ENCODE data around the gene MAMDC2. TPM values are rescaled to one million over a fixed set of nuclear protein-coding genes. Genes with fewer than 3 reads are reported as not detected.

The MAMDC2 gene
- polyA plus RNA-seq, 3 donors from 2014 or later: 0.22 to 0.81 TPM; not detected in 1

GRCh38 chr9:70044490-70045307 lies 1.1 kb downstream of the MAMDC2 start:
- no peak overlapping the region for H3K27ac Mint-ChIP-seq
- peaks cover 8 to 28% (median 10%) of the 10 kb centered on the region in 3 donors for H3K27me3 Mint-ChIP-seq (ENCODE audit: low read depth in 3 of 3)
- H3K4me1 Mint-ChIP-seq: peaks cover 0 to 3% of the 10 kb centered on the region in 2 donors
- DNase-seq: no peak
- H3K4me3 Mint-ChIP-seq: peak overlapping the region; percentile 15 to 70 (median 49)
- no peaks in the 10 kb centered on the region for H3K36me3 Mint-ChIP-seq
- H3K9me3 Mint-ChIP-seq: no peaks in the 10 kb centered on the region

GRCh38 chr9:70045452-70045851 lies 1.8 kb downstream of the MAMDC2 start:
- Mint-ChIP-seq H3K27ac (no peak overlapping the region), H3K4me1 (peaks cover 0 to 3% of the 10 kb centered on the region in 2 donors), H3K36me3 (no peaks in the 10 kb centered on the region), H3K4me3 (no peak overlapping the region), H3K27me3 (ENCODE audit: low read depth in 3 of 3) (peaks cover 8 to 28% (median 10%) of the 10 kb centered on the region in 3 donors), H3K9me3 (no peaks in the 10 kb centered on the region)
- DNase-seq: no peak

DNA sequence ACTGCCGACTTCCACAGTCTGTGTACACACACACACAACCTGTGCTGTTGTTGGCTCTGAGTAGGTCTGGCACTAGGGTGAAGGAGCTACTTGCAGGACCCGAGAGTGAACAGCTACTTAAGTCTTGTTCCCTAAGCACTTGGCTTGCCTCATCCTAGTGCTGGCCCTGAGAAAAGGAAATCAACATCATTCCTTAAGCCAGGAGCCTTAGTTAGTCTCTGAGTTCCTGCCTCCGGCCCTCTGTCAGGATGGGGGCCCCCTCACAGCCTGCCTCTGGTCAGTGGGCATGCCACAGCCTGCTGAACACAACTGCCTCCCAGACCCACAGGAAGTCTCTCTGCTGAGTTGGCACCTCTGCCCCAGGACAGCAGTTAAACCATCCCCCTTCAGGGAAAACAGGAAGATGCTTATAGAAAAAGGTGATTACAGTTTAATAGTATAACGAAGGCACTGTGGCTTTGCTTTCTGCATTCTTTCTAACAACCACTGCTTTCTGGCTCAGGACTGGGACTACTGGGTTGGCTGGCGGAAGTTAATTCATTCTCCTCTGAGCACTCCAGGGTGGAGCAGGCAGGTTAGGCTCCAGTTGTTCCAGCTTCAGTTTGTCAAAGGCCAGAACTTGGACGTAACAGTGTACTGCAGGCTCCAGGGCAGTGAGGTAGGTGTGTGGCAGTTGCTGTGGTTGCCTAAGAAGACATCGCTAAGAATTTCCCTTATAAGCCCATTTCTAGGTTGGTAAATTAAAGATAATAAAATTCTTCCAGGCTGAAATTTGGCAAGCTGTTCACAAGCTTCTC lies 2.8 kb downstream of the MAMDC2 start:
- no peak for DNase-seq
- Mint-ChIP-seq H3K9me3 (no peaks in the 10 kb centered on the region), H3K36me3 (no peaks in the 10 kb centered on the region), H3K27ac (no peak overlapping the region), H3K4me1 (peaks cover 0 to 3% of the 10 kb centered on the region in 2 donors), H3K4me3 (peak overlapping the region in 1 of 5 donors; percentile 6), H3K27me3 (ENCODE audit: low read depth in 3 of 3) (peaks cover 8 to 32% (median 10%) of the 10 kb centered on the region in 3 donors)

- H3K9me3 Mint-ChIP-seq: no peaks in the 10 kb centered on the region
- H3K27me3 Mint-ChIP-seq (ENCODE audit: low read depth in 3 of 3): peaks cover 2 to 25% (median 6%) of the 10 kb centered on the region in 3 donors
These were observed 5.6 kb downstream of the MAMDC2 start for GRCh38 chr9:70049236-70049635.

GRCh38 chr9:70049672-70050271 lies 6.1 kb downstream of the MAMDC2 start:
- Mint-ChIP-seq H3K4me3 (no peak overlapping the region), H3K27me3 (ENCODE audit: low read depth in 3 of 3) (peaks cover 2 to 22% (median 6%) of the 10 kb centered on the region in 3 donors), H3K9me3 (no peaks in the 10 kb centered on the region), H3K4me1 (no peaks in the 10 kb centered on the region), H3K27ac (no peak overlapping the region), H3K36me3 (no peaks in the 10 kb centered on the region)
- no peak for DNase-seq

More at GRCh38 chr9:70049236-70049635, 5.6 kb downstream of the MAMDC2 start:
- no peak overlapping the region for H3K4me3 Mint-ChIP-seq
- no peaks in the 10 kb centered on the region for H3K36me3 Mint-ChIP-seq
- H3K4me1 Mint-ChIP-seq: peaks cover 0 to 3% of the 10 kb centered on the region in 2 donors
- no peak for DNase-seq
- H3K27ac Mint-ChIP-seq: no peak overlapping the region

DNA sequence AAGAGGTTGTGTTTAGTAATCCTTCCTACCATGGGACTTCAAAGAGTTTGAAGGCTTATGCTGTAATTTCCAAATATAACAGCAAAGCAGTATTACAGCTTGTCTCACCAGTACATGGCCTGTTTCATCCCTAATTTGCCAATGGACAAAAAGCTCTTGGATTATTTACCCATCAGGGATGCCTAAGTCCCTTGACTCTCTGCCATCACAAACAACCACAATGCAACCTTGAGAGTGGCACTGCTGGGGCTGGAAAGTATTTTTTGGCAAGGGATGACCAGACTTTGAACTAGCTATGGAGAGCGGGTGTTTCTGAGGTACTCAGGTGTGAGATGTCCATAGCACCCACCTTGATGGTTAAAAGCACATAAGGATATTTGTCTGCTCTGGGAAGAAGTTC lies 9.1 kb downstream of the MAMDC2 start:
- H3K4me1 Mint-ChIP-seq: no peaks in the 10 kb centered on the region
- H3K9me3 Mint-ChIP-seq: no peaks in the 10 kb centered on the region
- H3K27me3 Mint-ChIP-seq (ENCODE audit: low read depth in 3 of 3): peaks cover 0 to 10% (median 0%) of the 10 kb centered on the region in 3 donors
- no peaks in the 10 kb centered on the region for H3K36me3 Mint-ChIP-seq
- DNase-seq: no peak
- no peak overlapping the region for H3K4me3 Mint-ChIP-seq
- H3K27ac Mint-ChIP-seq: no peak overlapping the region

DNA sequence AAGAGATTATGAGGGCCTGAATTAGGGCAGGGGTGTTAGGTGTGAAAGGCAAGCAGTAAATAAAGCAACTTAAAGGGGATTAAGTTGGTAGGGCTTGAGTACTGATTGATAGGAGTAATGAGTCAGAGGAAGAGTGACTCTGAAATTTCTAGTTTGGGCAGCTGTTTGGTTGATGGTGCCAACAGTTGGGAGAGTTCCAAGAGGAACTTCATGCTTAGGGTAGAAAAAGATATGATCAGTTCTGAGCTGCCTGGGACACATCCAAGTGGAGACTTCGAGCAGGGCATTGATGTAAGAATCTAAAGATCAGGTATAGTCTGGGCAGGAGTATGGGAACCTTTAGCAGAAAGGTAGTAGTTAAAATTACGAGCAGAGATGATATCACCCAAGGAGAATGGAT lies 10.2 kb downstream of the MAMDC2 start:
- no peaks in the 10 kb centered on the region for H3K4me1 Mint-ChIP-seq
- no peak overlapping the region for H3K4me3 Mint-ChIP-seq
- no peak overlapping the region for H3K27ac Mint-ChIP-seq
- H3K27me3 Mint-ChIP-seq (ENCODE audit: low read depth in 3 of 3): peaks cover 0 to 9% (median 0%) of the 10 kb centered on the region in 3 donors
- DNase-seq: no peak
- H3K36me3 Mint-ChIP-seq: no peaks in the 10 kb centered on the region
- H3K9me3 Mint-ChIP-seq: no peaks in the 10 kb centered on the region

- H3K4me1 Mint-ChIP-seq: no peaks in the 10 kb centered on the region
- H3K36me3 Mint-ChIP-seq: no peaks in the 10 kb centered on the region
- H3K27ac Mint-ChIP-seq: no peak overlapping the region
- H3K9me3 Mint-ChIP-seq: no peaks in the 10 kb centered on the region
- H3K27me3 Mint-ChIP-seq (ENCODE audit: low read depth in 3 of 3): peaks cover 0 to 9% (median 0%) of the 10 kb centered on the region in 3 donors
- no peak overlapping the region for H3K4me3 Mint-ChIP-seq
- DNase-seq: no peak
These were observed 10.9 kb downstream of the MAMDC2 start for GRCh38 chr9:70054521-70054920.

DNA sequence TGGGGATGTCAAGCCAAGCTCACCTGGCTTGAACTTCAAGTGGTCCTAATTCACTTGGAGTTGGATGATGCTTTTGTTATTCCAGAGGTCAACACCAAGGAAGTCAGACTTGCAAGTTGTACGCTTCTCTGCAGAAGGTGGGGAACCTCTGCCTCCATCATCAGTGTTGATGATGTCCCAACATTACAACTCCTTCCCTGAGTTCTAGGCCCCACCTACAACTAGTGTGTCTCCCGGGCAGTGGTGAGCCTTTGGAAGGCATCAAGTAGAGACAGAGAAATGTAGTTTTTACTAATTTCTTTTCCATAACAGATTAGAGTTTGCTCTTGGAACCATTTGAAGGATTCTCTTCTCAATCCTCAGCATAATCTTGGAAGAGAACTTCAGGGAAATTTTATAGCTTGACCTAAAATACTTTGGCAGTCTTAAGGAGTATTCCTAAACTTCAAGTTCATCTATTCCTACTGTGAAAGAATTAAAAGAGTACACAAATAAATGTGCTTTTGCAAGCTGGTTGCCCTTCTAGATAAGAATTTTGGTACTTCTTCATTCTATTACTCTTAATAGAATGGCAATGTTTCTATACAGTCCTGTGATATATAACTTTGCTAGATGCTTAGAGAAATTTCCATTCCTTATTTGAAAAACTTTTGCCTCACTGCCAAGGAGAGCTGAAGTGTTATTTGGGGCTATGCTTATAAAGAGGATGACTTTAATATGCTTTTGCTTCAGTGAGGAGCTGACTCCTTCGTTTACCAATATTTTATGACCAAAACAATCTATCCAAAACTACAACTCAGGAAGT lies 12.0 kb downstream of the MAMDC2 start:
- Mint-ChIP-seq H3K4me1 (no peaks in the 10 kb centered on the region), H3K27ac (no peak overlapping the region), H3K27me3 (ENCODE audit: low read depth in 3 of 3) (peaks cover 0 to 9% (median 1%) of the 10 kb centered on the region in 3 donors), H3K9me3 (no peaks in the 10 kb centered on the region), H3K4me3 (no peak overlapping the region), H3K36me3 (no peaks in the 10 kb centered on the region)
- DNase-seq: no peak

GRCh38 chr9:70056211-70056944 lies 12.7 kb downstream of the MAMDC2 start:
- Mint-ChIP-seq H3K4me1 (no peaks in the 10 kb centered on the region), H3K9me3 (no peaks in the 10 kb centered on the region), H3K27ac (no peak overlapping the region), H3K36me3 (no peaks in the 10 kb centered on the region), H3K4me3 (no peak overlapping the region), H3K27me3 (ENCODE audit: low read depth in 3 of 3) (peaks cover 0 to 5% (median 1%) of the 10 kb centered on the region in 3 donors)
- no peak for DNase-seq

DNA sequence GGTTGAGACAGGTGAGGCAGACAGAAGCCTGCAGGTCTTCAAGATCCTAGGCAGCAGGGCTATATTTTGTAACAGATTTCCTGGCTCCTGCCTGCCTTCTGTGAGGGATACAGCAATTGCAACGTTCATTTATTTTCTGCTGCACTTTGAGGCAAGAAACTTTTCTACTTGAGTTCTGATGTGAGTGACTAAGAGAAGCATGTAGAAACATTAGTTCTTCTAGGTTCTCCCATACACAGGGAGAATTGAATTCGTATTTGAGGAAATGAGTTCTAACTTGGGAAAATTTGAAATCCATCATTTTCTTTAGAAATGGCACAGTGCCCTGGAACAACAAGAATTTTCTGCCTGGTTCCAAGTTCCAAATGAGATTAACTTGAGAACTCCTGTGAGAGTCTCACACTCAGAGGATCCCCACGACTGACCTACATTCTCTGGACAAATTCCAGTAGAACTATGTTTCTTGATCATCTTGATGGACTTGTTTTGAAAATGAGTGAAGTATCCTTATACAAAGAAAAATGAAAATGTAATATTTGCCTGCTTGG lies 15.0 kb downstream of the MAMDC2 start:
- no peaks in the 10 kb centered on the region for H3K4me1 Mint-ChIP-seq
- no peak overlapping the region for H3K4me3 Mint-ChIP-seq
- no peak for DNase-seq
- no peak overlapping the region for H3K27ac Mint-ChIP-seq
- H3K9me3 Mint-ChIP-seq: no peaks in the 10 kb centered on the region
- H3K27me3 Mint-ChIP-seq (ENCODE audit: low read depth in 3 of 3): peaks cover 0 to 3% (median 2%) of the 10 kb centered on the region in 3 donors
- H3K36me3 Mint-ChIP-seq: no peaks in the 10 kb centered on the region

DNA sequence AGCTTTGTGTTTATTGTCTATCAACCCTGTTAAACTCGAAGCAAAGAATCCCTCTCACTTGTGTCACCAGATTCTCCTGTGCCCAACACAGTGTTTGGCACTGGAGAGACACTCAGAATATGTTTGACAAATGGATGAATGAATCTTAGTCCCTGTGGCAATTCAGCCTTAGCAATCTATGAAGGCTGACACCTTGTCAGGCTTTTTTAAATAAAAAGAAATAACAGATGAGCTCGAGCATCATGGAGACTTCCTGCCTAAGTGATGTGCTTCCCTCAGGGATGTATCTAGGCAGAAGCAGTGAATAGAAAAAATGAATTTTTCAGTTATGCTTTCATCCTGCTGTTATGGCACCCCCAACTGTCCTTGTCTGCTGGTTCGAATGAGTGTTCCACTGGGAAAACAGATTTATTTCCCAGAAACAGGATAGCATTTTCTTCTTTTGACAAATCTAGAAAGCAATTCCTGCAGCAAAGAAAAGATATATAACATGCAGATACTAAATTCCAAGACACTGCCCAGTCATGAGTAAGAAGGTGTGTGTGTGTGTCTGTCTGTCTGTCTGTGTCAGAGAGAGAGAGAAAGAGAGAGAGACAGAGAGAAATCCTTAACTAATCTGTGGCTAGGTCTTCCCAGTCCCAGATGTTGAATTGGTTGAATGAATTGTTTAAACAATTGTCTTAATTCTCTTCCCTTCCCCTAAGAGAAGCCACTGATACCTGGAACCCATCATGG lies 16.7 kb downstream of the MAMDC2 start:
- H3K9me3 Mint-ChIP-seq: no peaks in the 10 kb centered on the region
- peaks cover 0 to 3% (median 2%) of the 10 kb centered on the region in 3 donors for H3K27me3 Mint-ChIP-seq (ENCODE audit: low read depth in 3 of 3)
- no peaks in the 10 kb centered on the region for H3K4me1 Mint-ChIP-seq
- H3K4me3 Mint-ChIP-seq: no peak overlapping the region
- no peaks in the 10 kb centered on the region for H3K36me3 Mint-ChIP-seq
- no peak overlapping the region for H3K27ac Mint-ChIP-seq
- no peak for DNase-seq

Measured in immature natural killer cell (primary cell).